Peyer's patch (tissue), 4 donors: ENCODE measurements around the gene FSTL5.

Source experiments
- POLR2A ChIP-seq, 2 donors: fragments of 450-650 bp; IDR thresholded peaks; one replicate each; pipeline ENCODE4 v1.5.1; 2017; ENCODE audit warnings: antibody characterized with exemption in 2 of 2, mild to moderate bottlenecking in 2 of 2, moderate library complexity in 2 of 2
- TF ChIP-seq, protein P1 (sequence below), 6 experiments: fragments of 450-650 bp in 4 of 6; fragments of 200-600 bp in 2 of 6; sonication (generic) in 1 of 6; IDR thresholded peaks; one replicate each; pipeline ENCODE4 v1.5.1; 2017 to 2019; ENCODE audit warnings: antibody characterized with exemption in 6 of 6, mild to moderate bottlenecking in 3 of 6, moderate library complexity in 1 of 6

DNA sequence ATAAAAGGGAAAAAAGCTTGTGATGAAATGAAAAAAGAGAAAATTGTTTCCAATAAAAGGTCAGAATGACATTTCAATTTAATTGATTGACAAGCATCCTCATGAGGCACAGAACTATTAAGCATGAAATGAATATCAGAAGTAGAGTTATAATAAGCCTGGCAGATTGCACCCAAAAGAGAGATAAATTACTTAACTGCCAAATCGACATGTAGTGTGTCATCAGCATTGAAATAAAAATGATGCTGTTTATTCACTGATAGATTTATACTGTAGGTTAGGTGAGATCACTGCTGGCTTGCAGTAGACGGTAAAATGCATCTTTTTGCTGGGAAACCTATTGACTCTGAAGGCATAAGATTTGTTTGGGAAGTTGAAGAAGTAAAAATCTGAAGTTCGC lies 507.2 kb downstream of the FSTL5 start:
- TF ChIP-seq, protein P1, sequence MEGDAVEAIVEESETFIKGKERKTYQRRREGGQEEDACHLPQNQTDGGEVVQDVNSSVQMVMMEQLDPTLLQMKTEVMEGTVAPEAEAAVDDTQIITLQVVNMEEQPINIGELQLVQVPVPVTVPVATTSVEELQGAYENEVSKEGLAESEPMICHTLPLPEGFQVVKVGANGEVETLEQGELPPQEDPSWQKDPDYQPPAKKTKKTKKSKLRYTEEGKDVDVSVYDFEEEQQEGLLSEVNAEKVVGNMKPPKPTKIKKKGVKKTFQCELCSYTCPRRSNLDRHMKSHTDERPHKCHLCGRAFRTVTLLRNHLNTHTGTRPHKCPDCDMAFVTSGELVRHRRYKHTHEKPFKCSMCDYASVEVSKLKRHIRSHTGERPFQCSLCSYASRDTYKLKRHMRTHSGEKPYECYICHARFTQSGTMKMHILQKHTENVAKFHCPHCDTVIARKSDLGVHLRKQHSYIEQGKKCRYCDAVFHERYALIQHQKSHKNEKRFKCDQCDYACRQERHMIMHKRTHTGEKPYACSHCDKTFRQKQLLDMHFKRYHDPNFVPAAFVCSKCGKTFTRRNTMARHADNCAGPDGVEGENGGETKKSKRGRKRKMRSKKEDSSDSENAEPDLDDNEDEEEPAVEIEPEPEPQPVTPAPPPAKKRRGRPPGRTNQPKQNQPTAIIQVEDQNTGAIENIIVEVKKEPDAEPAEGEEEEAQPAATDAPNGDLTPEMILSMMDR (IDR thresholded peaks at IDR 0.05), result no peak
- TF ChIP-seq POLR2A (IDR thresholded peaks at IDR 0.05), result no peak
